ENCODE results near the gene TUBA1B. TPM values are rescaled to one million over a fixed set of nuclear protein-coding genes. Genes with fewer than 3 reads are reported as not detected.

TUBA1B gene
- total RNA-seq, 4 donors from 2014 or later = 124 to 1,632 (median 402) TPM

DNA sequence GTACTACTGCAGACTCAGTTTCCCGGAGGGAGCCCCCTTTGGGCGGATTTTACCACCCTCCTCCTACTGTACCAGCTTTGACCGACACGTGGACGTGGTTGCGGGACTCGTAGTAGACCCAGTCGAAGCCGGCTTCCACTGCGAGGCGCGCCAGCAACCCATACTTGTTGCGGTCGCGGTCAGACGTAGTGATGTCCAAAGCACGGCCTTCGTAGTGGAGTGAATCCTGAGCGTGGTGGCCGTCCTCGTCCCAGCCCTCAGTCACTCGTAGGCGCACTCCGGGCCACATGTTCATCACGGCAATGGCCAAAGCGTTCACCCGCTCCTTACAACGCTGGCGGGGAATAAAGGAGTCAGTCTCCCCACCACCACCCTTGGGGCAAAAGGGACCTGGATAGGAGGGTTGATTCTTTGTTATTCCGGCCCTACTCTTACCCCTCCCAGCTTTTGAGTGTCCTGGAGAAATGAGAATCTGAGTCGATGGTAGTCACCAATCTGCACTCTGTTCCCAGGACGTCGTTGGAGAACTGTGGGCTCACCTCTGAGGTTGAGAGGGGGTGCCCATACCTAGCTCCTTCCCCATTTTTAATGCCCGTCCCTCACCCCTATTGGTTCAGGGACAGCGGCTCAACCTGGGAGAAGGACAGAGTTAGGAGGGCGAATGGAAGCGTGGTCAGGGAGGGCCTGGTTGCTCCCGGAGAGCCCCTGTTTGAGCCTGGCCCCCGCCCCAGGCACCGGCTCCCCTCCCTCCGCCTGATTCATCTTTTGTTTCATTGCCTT is 39.9 kb downstream of the TUBA1B start:
- TF ChIP-seq, protein P1, sequence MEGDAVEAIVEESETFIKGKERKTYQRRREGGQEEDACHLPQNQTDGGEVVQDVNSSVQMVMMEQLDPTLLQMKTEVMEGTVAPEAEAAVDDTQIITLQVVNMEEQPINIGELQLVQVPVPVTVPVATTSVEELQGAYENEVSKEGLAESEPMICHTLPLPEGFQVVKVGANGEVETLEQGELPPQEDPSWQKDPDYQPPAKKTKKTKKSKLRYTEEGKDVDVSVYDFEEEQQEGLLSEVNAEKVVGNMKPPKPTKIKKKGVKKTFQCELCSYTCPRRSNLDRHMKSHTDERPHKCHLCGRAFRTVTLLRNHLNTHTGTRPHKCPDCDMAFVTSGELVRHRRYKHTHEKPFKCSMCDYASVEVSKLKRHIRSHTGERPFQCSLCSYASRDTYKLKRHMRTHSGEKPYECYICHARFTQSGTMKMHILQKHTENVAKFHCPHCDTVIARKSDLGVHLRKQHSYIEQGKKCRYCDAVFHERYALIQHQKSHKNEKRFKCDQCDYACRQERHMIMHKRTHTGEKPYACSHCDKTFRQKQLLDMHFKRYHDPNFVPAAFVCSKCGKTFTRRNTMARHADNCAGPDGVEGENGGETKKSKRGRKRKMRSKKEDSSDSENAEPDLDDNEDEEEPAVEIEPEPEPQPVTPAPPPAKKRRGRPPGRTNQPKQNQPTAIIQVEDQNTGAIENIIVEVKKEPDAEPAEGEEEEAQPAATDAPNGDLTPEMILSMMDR (IDR thresholded peaks at IDR 0.05 in 4 of 5, conservative IDR thresholded peaks at IDR 0.05 in 1 of 5) = no peak
- peaks cover 57 to 63% (median 60%) of the 10 kb centered on the region in 3 donors for H3K27me3 ChIP-seq
- intact Hi-C loops (cut with DNase I; ENCODE audit: low total_unique reads) (no loop called here), in situ Hi-C loops (cut with MboI; ENCODE audit: low sequenced_read_pairs in 4 of 4) (loop anchor here in 1 of 4 donors (25.0 kb wide), 1 partner anchor 146 kb away; no protein-coding TSS in a partner anchor)
- H3K9me3 ChIP-seq = no peaks in the 10 kb centered on the region
- H3K27ac ChIP-seq = no peak overlapping the region
- peak overlapping the region in 2 of 4 donors; percentile 28 to 29 for H3K4me3 ChIP-seq
- ATAC-seq = no peak
- no peaks in the 10 kb centered on the region for H3K36me3 ChIP-seq
- H3K4me1 ChIP-seq = peaks cover 25 to 31% of the 10 kb centered on the region in 2 donors
- no peak for DNase-seq

DNA sequence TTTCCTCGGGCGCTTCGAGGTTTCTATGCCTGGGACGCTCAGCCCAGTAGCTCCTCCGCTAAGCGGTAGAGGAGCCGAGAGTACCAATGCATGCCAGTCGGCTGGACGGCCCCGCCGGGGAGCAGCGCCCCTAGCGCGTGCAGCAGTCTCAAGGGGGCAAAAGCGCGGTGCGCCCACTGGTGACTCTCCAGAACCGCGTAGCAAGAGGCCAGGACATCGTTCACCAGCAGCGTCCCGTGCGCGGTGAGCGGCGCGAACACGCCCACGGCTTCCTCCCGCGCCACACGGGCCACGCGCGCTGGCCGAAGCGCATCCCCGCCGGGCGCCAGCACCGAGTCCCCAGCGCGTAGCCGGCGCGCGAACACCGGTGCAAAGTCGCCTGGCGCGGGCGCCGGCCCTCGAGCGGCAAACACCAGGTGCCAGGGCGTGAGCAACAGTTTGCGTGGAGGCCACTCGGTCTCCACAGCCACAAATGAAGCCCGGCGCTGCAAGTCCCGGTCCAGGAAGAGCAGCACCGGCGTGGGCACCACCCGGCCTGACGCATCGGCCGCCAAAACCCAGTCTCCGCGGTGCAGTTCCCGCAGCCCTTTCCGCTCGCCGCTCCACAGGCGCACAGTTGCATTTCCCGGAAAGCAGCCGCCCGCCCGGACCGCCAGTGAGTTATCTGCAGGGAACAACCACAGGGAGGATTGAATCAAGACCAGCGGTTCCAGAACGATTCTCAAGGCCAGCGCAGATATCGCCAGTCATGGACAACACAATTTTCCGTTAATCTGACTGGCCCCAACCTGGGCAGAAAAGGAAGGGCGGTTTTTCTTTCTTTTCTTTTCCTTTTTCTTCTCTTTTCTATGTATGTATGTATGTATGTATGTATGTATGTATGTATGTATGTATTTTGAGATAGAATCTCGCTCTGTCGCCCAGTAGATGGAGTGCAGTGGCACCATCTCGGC is 41.1 kb downstream of the TUBA1B start:
- in situ Hi-C loops (cut with MboI; ENCODE audit: low sequenced_read_pairs in 4 of 4) (loop anchor here in 3 of 4 donors (5.0 to 25.0 kb wide), 3 partner anchors 32 to 147 kb away; no protein-coding TSS in a partner anchor), intact Hi-C loops (cut with DNase I; ENCODE audit: low total_unique reads) (no loop called here)
- Histone ChIP-seq H3K9me3 (no peaks in the 10 kb centered on the region), H3K27ac (no peak overlapping the region), H3K4me3 (peak overlapping the region; percentile 34 to 59 (median 40)), H3K4me1 (peaks cover 24 to 31% of the 10 kb centered on the region in 2 donors), H3K27me3 (peaks cover 57 to 62% (median 60%) of the 10 kb centered on the region in 3 donors), H3K36me3 (no peaks in the 10 kb centered on the region)
- TF ChIP-seq POLR2A (IDR thresholded peaks at IDR 0.05) = no peak
- TF ChIP-seq, protein P1 (IDR thresholded peaks at IDR 0.05 in 4 of 5, conservative IDR thresholded peaks at IDR 0.05 in 1 of 5) = no peak
- no peak for ATAC-seq
- no peak for DNase-seq

DNA sequence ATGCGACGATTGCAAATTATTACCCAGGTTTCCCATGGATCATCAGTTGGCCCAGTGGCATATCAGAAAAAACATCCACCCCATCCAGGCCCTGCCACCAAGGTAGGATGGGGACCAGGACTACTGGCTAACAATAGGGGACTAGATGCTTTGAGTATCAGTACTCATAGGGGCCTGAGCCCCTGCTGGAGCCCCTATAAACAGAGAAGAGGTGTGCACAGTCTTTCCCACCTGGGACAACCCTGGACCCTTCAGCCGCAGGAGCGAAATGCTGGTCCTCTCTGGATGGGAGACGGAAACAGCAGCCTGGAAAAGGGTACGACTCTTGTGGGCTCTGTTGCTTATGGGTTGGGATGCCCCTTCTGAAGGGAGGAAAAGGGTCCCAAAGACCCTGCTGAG is 42.3 kb downstream of the TUBA1B start:
- intact Hi-C loops (cut with DNase I; ENCODE audit: low total_unique reads) = loop anchor here (1.0 kb wide), 3 partner anchors 32 to 146 kb away; no protein-coding TSS in a partner anchor
- peaks cover 48 to 51% (median 50%) of the 10 kb centered on the region in 3 donors for H3K27me3 ChIP-seq
- H3K27ac ChIP-seq = no peak overlapping the region
- H3K4me1 ChIP-seq = peaks cover 12 to 24% of the 10 kb centered on the region in 2 donors
- H3K4me3 ChIP-seq = no peak overlapping the region
- in situ Hi-C loops (cut with MboI; ENCODE audit: low sequenced_read_pairs in 4 of 4) = loop anchor here in 3 of 4 donors (5.0 to 25.0 kb wide), 3 partner anchors 33 to 148 kb away; no protein-coding TSS in a partner anchor
- no peak for TF ChIP-seq POLR2A (IDR thresholded peaks at IDR 0.05)
- TF ChIP-seq, protein P1 (IDR thresholded peaks at IDR 0.05 in 4 of 5, conservative IDR thresholded peaks at IDR 0.05 in 1 of 5) = no peak
- ATAC-seq (no peak), DNase-seq (no peak)
- no peaks in the 10 kb centered on the region for H3K36me3 ChIP-seq
- no peaks in the 10 kb centered on the region for H3K9me3 ChIP-seq

DNA sequence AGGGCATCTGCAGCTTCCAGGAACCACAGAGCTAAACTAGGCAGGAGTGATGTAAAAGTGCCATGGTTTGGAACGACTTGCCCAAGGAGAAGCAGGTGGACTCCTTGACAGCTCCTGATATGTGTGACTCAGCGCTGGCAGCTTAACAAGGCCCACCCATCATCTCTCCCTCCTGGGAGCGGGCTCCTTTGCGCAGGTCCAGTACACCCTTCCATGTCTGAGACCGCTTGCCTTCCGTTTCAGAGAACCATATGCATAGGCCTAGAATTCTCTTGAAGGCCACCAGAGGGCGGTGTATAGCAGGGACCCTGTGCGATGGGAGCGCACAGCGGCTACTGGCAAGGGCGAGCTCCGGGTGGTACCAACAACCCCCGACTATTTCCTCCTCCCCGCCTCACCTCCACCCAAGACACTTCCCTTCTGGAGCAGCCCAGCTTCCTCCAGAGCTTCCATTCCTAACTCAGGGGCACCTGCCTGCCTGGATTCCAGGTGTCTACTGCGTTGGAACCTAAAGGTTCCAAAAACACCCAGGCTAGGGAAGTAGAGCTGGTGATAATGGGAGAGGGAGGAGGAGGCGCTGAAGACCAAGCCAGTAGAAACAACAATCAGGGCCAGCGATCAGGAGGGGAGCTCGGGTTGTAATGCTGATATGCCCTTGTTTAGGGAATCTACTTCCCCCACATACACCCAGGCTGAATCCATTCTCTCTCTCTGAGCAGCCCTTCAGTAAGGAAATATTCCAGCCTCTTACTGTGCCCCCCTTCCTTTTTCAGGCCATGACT is 42.9 kb downstream of the TUBA1B start:
- H3K9me3 ChIP-seq = no peaks in the 10 kb centered on the region
- peaks cover 8 to 22% of the 10 kb centered on the region in 2 donors for H3K4me1 ChIP-seq
- no peaks in the 10 kb centered on the region for H3K36me3 ChIP-seq
- in situ Hi-C loops (cut with MboI; ENCODE audit: low sequenced_read_pairs in 4 of 4) = loop anchor here in 3 of 4 donors (5.0 to 25.0 kb wide), 3 partner anchors 34 to 149 kb away; no protein-coding TSS in a partner anchor
- no peak overlapping the region for H3K27ac ChIP-seq
- peaks cover 42 to 45% (median 45%) of the 10 kb centered on the region in 3 donors for H3K27me3 ChIP-seq
- TF ChIP-seq POLR2A (IDR thresholded peaks at IDR 0.05) = no peak
- TF ChIP-seq, protein P1 (IDR thresholded peaks at IDR 0.05 in 4 of 5, conservative IDR thresholded peaks at IDR 0.05 in 1 of 5) = peak; percentile 72 to 92 (median 87)
- peak overlapping the region in 2 of 4 donors; percentile 20 to 40 for H3K4me3 ChIP-seq
- intact Hi-C loops (cut with DNase I; ENCODE audit: low total_unique reads) = loop anchor here (1.0 kb wide), 3 partner anchors 33 to 147 kb away; no protein-coding TSS in a partner anchor
- ATAC-seq = peak; percentile 94 to 97
- DNase-seq = peak; percentile 51 to 77

Measured in gastrocnemius medialis (tissue), 4 donors.